ENCODE measurements around the gene HOXD13. TPM values are rescaled to one million over a fixed set of nuclear protein-coding genes. Genes with fewer than 3 reads are reported as not detected.
A peak's percentile ranks its signal among the peaks of the same experiment; 100 is the strongest.

Gene HOXD13
- total and polyA plus RNA-seq, 11 donors, result not detected

DNA sequence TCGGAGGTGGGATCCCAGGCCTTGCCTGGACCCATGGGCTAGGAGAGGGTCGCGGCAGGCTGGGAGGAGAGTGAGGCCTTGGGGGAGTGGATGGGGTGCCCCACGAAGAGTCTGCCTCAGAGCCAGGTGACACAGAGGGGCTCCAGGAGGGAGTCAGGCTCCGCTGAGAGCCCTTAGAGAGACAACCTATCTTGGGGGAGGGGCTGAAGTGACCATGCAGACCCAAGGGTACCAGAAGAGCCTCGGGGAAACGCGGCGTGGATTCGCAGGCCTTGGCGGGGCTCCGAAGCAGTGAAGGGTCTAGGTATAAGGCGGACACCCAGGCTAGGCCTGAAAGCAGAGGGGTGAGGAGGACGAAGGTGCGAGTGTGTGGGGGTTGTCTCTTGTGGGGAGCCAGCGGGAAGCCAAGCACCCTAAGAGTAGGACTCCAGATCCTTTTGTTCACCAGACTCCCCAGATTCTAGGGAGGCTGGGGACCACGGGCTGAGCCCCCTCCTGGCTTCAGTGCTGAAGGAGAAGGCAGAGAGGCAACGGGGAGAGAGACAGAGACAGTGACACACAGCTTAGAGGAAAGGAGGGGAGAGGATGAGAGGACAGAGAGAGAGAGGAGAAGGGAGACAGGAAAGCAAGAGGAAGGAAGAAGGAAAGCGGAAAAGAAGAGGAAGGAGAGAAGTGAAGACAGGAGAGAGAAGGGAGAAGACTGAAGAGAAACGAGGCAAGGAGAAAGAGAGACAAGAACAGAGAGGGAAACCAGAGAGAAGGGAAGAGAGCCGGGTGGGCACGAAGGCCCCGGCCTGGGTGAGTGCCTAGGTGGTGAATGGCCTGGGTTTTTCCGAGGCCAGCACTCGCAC is 13.4 kb downstream of the HOXD13 start:
- Histone ChIP-seq H3K4me1 (peaks cover 0 to 42% (median 10%) of the 10 kb centered on the region in 12 donors), H3K27ac (peak overlapping the region in 1 of 12 donors; percentile 90), H3K4me3 (no peak overlapping the region), H3K9me3 (no peaks in the 10 kb centered on the region), H3K36me3 (no peaks in the 10 kb centered on the region), H3K27me3 (peaks cover 88 to 99% (median 96%) of the 10 kb centered on the region in 9 donors)
- DNase-seq (peak in 1 of 5 donors; percentile 14), ATAC-seq (no peak)
- intact Hi-C loops (cut with DNase I), result no loop called here
- TF ChIP-seq POLR2A (IDR thresholded peaks at IDR 0.05), result no peak
- TF ChIP-seq, protein P1, sequence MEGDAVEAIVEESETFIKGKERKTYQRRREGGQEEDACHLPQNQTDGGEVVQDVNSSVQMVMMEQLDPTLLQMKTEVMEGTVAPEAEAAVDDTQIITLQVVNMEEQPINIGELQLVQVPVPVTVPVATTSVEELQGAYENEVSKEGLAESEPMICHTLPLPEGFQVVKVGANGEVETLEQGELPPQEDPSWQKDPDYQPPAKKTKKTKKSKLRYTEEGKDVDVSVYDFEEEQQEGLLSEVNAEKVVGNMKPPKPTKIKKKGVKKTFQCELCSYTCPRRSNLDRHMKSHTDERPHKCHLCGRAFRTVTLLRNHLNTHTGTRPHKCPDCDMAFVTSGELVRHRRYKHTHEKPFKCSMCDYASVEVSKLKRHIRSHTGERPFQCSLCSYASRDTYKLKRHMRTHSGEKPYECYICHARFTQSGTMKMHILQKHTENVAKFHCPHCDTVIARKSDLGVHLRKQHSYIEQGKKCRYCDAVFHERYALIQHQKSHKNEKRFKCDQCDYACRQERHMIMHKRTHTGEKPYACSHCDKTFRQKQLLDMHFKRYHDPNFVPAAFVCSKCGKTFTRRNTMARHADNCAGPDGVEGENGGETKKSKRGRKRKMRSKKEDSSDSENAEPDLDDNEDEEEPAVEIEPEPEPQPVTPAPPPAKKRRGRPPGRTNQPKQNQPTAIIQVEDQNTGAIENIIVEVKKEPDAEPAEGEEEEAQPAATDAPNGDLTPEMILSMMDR (IDR thresholded peaks at IDR 0.05), result no peak
- WGBS, 4 donors, result 5 to 10% (median 6%) methylated on average over 24 to 25 of the region's 25 CpGs

DNA sequence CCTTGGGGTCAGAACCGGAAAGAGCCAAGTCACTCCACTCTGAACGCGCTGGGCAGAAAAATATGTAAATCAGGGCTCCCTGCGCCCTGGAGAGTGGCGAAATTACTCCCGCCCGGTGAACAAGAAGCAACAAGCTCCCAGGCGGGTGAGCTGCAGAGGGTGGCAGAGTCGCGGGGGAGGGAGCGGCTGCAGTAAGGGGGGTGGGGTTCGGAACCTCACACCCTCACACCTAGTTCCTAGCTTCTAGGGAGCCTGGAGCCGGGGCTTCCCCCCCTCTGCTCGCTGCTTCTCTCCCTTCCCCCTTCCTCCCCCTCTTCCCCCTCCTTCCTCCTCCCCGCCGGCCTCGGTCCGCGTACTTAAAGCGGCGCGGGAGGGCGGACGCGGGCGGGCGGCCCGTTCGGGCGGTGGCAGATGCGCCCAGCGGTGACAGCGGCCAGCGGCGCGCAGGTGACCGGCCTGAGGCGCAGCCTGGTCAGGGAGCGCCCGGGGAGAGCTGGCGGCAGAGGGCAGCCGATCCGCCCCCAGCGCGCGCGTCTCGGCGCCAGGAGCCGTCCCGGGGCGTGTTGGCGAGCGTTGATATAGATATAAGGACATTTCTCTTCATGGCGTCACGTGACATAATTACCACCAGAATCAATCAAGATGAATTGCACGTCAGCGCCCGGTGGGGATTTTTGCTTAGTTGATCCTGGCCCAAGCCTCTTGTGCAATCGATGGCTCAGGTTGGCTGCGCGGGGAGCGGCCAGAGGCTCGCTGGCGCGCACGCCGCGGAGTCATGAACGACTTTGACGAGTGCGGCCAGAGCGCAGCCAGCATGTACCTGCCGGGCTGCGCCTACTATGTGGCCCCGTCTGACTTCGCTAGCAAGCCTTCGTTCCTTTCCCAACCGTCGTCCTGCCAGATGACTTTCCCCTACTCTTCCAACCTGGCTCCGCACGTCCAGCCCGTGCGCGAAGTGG is 14.3 kb downstream of the HOXD13 start, which contains the start of gene HOXD11:
Gene HOXD11 (plus strand): TSS at position 700 of the 959 bp plus-strand sequence. CDS start 76 bp downstream, at position 776.
- DNase-seq, result peak in 1 of 5 donors; percentile 17
- peak in 1 of 4 donors; percentile 18 for ATAC-seq
- 2 to 5% (median 3%) methylated on average over 12 to 85 of the region's 85 CpGs for WGBS, 4 donors
- Histone ChIP-seq H3K36me3 (no peaks in the 10 kb centered on the region), H3K9me3 (no peaks in the 10 kb centered on the region), H3K27me3 (peaks cover 89 to 99% (median 96%) of the 10 kb centered on the region in 9 donors), H3K4me3 (peak within 1 kb of the TSS in 8 of 12 donors; percentile 0 to 33 (median 14)), H3K4me1 (peaks cover 0 to 42% (median 10%) of the 10 kb centered on the region in 12 donors), H3K27ac (peak within 1 kb of the TSS in 1 of 12 donors; percentile 90)
- no peak for TF ChIP-seq POLR2A (IDR thresholded peaks at IDR 0.05)
- TF ChIP-seq, protein P1 (IDR thresholded peaks at IDR 0.05), result no peak
- intact Hi-C loops (cut with DNase I), result no loop called here

DNA sequence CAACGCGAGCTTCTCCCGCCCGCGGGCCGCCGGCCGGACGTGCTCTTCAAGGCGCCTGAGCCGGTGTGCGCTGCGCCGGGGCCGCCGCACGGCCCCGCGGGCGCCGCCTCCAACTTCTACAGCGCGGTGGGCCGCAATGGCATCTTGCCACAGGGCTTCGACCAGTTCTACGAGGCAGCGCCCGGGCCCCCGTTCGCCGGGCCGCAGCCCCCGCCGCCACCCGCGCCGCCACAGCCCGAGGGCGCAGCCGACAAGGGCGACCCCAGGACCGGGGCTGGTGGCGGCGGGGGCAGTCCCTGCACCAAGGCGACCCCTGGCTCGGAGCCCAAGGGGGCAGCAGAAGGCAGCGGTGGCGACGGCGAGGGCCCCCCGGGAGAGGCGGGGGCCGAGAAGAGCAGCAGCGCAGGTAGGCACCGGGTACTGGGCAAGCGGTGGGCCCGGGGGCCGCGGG is 15.2 kb downstream of the HOXD13 start:
- no peak overlapping the region for H3K4me3 ChIP-seq
- intact Hi-C loops (cut with DNase I), result no loop called here
- WGBS, 4 donors, result 2 to 5% (median 2%) methylated on average over 13 to 59 of the region's 59 CpGs
- ATAC-seq, result no peak
- H3K27me3 ChIP-seq, result peaks cover 89 to 99% (median 96%) of the 10 kb centered on the region in 9 donors
- H3K27ac ChIP-seq, result peak overlapping the region in 1 of 12 donors; percentile 87
- peak in 1 of 5 donors; percentile 15 for DNase-seq
- H3K36me3 ChIP-seq, result no peaks in the 10 kb centered on the region
- H3K4me1 ChIP-seq, result peaks cover 0 to 42% (median 10%) of the 10 kb centered on the region in 12 donors
- no peak for TF ChIP-seq POLR2A (IDR thresholded peaks at IDR 0.05)
- TF ChIP-seq, protein P1 (IDR thresholded peaks at IDR 0.05), result no peak
- H3K9me3 ChIP-seq, result no peaks in the 10 kb centered on the region
